Ovary (tissue), 9 donors: ENCODE data around the gene KRTAP10-7. TPM values are rescaled to one million over a fixed set of nuclear protein-coding genes. Genes with fewer than 3 reads are reported as not detected.
"Not testable (repeated sequence)": the region's sequence is repeated elsewhere in the genome, so short reads cannot be mapped to it uniquely, and the experiment has no call there.

Source experiments
- DNase-seq, 5 donors: peaks; one replicate each; pipeline ENCODE4 v3.0.0-alpha.2; 2019 to 2020
- H3K27ac ChIP-seq, 2 donors: fragments of 200-600 bp; one replicate each; pipeline versions ENCODE4 v1.5.1 to v1.8.0; 2019 to 2022
- H3K27me3 ChIP-seq: fragments of 200-600 bp; one replicate; pipeline ENCODE4 v1.8.0; 2022
- H3K36me3 ChIP-seq: fragments of 200-600 bp; sonication (generic); one replicate; pipeline ENCODE4 v1.5.1; 2019
- H3K4me1 ChIP-seq: one replicate; pipeline ENCODE4 v1.8.1; 2013; ENCODE audit warnings: mild to moderate bottlenecking, moderate library complexity; ENCODE audit not compliant: insufficient read depth
- H3K4me3 ChIP-seq: fragments of 200-600 bp; sonication (generic); one replicate; pipeline ENCODE4 v1.5.1; 2017
- H3K9me3 ChIP-seq, 2 donors: fragments of 200-600 bp in 1 of 2; sonication (generic) in 1 of 2; one replicate each; pipeline versions ENCODE4 v1.5.1 to v1.8.1; 2013 to 2019; ENCODE audit warnings: mild to moderate bottlenecking in 1 of 2, moderate library complexity in 1 of 2
- EP300 ChIP-seq: sonication (generic); formaldehyde crosslinking; IDR thresholded peaks from one replicate; pipeline ENCODE4 v1.6.1; 2017; ENCODE audit warnings: antibody characterized with exemption
- POLR2A ChIP-seq: fragments of 450-650 bp; IDR thresholded peaks from one replicate; pipeline ENCODE4 v1.6.1; 2017; ENCODE audit warnings: antibody characterized with exemption, mild to moderate bottlenecking, moderate library complexity
- WGBS, 3 donors: extraction: QIAGEN DNeasy Blood & Tissue Kit in 1 of 3; methylation state at CpG; one replicate each; pipeline versions ENCODE4 v1.1.5 to v1.1.7; 2013 to 2017; 5-methylcytosine and 5-hydroxymethylcytosine counted together
- intact Hi-C, 4 donors: fragments of 100-400 bp; cut with DNase I; formaldehyde crosslinking; loops; one replicate each; pipeline versions ENCODE4 v1.11.0 to v1.15.1; 2022 to 2023
- polyA plus RNA-seq, 2 donors: library from polyadenylated mRNA; stranded (reverse); fragments of 200-250 nt in 1 of 2; fragments of 350-450 nt in 1 of 2; fragmentation: Illumina TruSeq in 1 of 2; extraction: RNeasy Lipid Tissue Mini Kit (QIAGEN cat#74804) in 1 of 2; gene quantifications; one replicate each; pipeline ENCODE4 v1.2.3, GENCODE V29; 2013 to 2014
- total RNA-seq, 7 donors: library from RNA; depleted of rRNA in 2 of 7; stranded (reverse); fragments of >200 nt in 2 of 7; fragmentation: NEBNext Ultra II Directional in 3 of 7; extraction: Animal tissue kit (Norgen Biotek cat#: 25700) in 3 of 7; gene quantifications; one replicate each; pipeline versions ENCODE4 v1.1.0 to v1.2.4, GENCODE V29; 2016 to 2023
- TF ChIP-seq, protein P1 (sequence below), 3 donors: fragments of 450-650 bp in 2 of 3; fragments of 200-600 bp in 1 of 3; IDR thresholded peaks; one replicate each; pipeline versions ENCODE4 v1.5.1 to v1.8.0; 2016 to 2022; ENCODE audit warnings: antibody characterized with exemption in 3 of 3, mild to moderate bottlenecking in 1 of 3
- donor health status: DM: no; HTN: no; CAD: no; lungs with moderate emphysema.
- donor health status: DM: no; HTN: no; CAD: no.
- donor health status: Bipolar disorder and iron deficiency.
- donor health status: DM: yes; HTN: yes; CAD: no.
- donor health status: DM: no; HTN: no; CAD: no.
- donor health status: DM: yes; HTN: yes; CAD: no.

Gene KRTAP10-7
- total and polyA plus RNA-seq, 9 donors = not detected

DNA sequence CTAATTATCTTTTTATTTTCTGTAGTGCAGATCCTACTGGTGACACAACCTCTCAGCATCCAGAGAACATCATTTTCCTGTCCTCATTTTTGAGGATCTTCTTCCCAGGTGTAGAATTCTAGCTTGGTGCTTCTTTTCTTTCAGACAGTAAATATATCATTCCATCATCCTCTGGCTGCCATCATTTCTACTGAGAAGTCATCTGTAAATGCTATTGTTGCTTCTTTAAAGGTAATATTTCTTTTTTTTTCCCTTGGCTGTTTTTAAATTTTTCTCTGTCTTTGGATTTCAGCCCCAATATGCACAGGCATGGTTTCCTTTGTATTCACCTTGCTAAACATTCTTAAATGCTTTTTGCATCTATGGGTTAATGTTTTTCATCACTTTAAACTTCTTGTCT lies 23.2 kb downstream of the KRTAP10-7 start:
- no peaks in the 10 kb centered on the region for H3K36me3 ChIP-seq
- intact Hi-C loops = no loop called here
- no peaks in the 10 kb centered on the region for H3K27me3 ChIP-seq
- H3K27ac ChIP-seq = no peak overlapping the region
- TF ChIP-seq EP300 = no peak
- TF ChIP-seq, protein P1, sequence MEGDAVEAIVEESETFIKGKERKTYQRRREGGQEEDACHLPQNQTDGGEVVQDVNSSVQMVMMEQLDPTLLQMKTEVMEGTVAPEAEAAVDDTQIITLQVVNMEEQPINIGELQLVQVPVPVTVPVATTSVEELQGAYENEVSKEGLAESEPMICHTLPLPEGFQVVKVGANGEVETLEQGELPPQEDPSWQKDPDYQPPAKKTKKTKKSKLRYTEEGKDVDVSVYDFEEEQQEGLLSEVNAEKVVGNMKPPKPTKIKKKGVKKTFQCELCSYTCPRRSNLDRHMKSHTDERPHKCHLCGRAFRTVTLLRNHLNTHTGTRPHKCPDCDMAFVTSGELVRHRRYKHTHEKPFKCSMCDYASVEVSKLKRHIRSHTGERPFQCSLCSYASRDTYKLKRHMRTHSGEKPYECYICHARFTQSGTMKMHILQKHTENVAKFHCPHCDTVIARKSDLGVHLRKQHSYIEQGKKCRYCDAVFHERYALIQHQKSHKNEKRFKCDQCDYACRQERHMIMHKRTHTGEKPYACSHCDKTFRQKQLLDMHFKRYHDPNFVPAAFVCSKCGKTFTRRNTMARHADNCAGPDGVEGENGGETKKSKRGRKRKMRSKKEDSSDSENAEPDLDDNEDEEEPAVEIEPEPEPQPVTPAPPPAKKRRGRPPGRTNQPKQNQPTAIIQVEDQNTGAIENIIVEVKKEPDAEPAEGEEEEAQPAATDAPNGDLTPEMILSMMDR (IDR thresholded peaks at IDR 0.05) = no peak
- no peak overlapping the region for H3K4me3 ChIP-seq
- DNase-seq = no peak
- no peaks in the 10 kb centered on the region for H3K4me1 ChIP-seq
- peaks cover 0 to 5% of the 10 kb centered on the region in 2 donors for H3K9me3 ChIP-seq

- no peaks in the 10 kb centered on the region for H3K27me3 ChIP-seq
- H3K4me3 ChIP-seq = no peak overlapping the region
- H3K27ac ChIP-seq = no peak overlapping the region
- no peak for TF ChIP-seq EP300
- TF ChIP-seq POLR2A = no peak
- TF ChIP-seq, protein P1 (IDR thresholded peaks at IDR 0.05) = no peak
- 85 to 86% (median 86%) methylated on average over 7 of the region's 7 CpGs for WGBS, 3 donors
- intact Hi-C loops = no loop called here
- H3K4me1 ChIP-seq = no peaks in the 10 kb centered on the region
- DNase-seq = no peak
- no peaks in the 10 kb centered on the region for H3K36me3 ChIP-seq
- peaks cover 0 to 5% of the 10 kb centered on the region in 2 donors for H3K9me3 ChIP-seq
Measured at GRCh38 chr21:44625756-44626155, 25.4 kb downstream of the KRTAP10-7 start.

- Histone ChIP-seq H3K9me3 (peaks cover 0 to 5% of the 10 kb centered on the region in 2 donors), H3K4me1 (no peaks in the 10 kb centered on the region), H3K4me3 (no peak overlapping the region), H3K36me3 (no peaks in the 10 kb centered on the region), H3K27me3 (no peaks in the 10 kb centered on the region), H3K27ac (no peak overlapping the region)
- WGBS, 3 donors = 72 to 85% (median 76%) methylated on average over 10 of the region's 10 CpGs
- intact Hi-C loops = no loop called here
- DNase-seq = no peak
- TF ChIP-seq, protein P1 (IDR thresholded peaks at IDR 0.05) = no peak
- TF ChIP-seq POLR2A = no peak
- TF ChIP-seq EP300 = no peak
Measured at GRCh38 chr21:44626262-44626661, 25.9 kb downstream of the KRTAP10-7 start.

- DNase-seq = no peak
Measured at GRCh38 chr21:44626673-44627143, 26.3 kb downstream of the KRTAP10-7 start, which contains the start of gene KRTAP10-9. Gene KRTAP10-9 (plus strand): TSS chr21:44627093. CDS start chr21:44627172, 79 bp downstream.

DNA sequence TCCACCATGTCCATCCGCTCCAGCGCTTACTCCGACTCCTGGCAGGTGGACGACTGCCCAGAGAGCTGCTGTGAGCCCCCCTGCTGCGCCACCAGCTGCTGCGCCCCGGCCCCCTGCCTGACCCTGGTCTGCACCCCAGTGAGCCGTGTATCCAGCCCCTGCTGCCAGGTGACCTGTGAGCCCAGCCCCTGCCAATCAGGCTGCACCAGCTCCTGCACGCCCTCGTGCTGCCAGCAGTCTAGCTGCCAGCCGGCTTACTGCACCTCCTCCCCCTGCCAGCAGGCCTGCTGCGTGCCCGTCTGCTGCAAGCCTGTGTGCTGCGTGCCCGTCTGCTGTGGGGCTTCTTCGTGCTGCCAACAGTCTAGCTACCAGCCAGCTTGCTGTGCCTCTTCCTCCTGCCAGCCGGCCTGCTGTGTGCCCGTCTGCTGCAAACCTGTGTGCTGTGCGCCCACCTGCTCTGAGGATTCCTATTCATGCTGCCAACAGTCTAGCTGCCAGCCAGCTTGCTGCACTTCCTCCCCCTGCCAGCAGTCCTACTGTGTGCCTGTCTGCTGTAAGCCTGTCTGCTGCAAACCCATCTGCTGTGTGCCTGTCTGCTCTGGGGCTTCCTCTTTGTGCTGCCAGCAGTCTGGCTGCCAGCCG lies 26.9 kb downstream of the KRTAP10-7 start:
- H3K9me3 ChIP-seq, DNase-seq, H3K4me3 ChIP-seq, intact Hi-C loops, H3K27ac ChIP-seq, H3K27me3 ChIP-seq, H3K36me3 ChIP-seq, H3K4me1 ChIP-seq: not testable (repeated sequence)
- 67 to 81% (median 72%) methylated on average over 14 to 20 of the region's 20 CpGs for WGBS, 3 donors

More at GRCh38 chr21:44626673-44627143, 26.3 kb downstream of the KRTAP10-7 start, which contains the start of gene KRTAP10-9:
- peaks cover 0 to 5% of the 10 kb centered on the region in 2 donors for H3K9me3 ChIP-seq
- H3K4me3 ChIP-seq = no peak within 1 kb of the TSS
- H3K27ac ChIP-seq = no peak within 1 kb of the TSS
- 47 to 59% (median 55%) methylated on average over 7 of the region's 7 CpGs for WGBS, 3 donors
- H3K27me3 ChIP-seq = no peaks in the 10 kb centered on the region
- TF ChIP-seq, protein P1 (IDR thresholded peaks at IDR 0.05) = no peak
- TF ChIP-seq POLR2A (no peak), EP300 (no peak)
- intact Hi-C loops = no loop called here
- H3K36me3 ChIP-seq = no peaks in the 10 kb centered on the region
- no peaks in the 10 kb centered on the region for H3K4me1 ChIP-seq

GRCh38 chr21:44627831-44628233 lies 27.4 kb downstream of the KRTAP10-7 start:
- H3K27me3 ChIP-seq, H3K9me3 ChIP-seq, H3K4me3 ChIP-seq, H3K4me1 ChIP-seq, H3K27ac ChIP-seq, H3K36me3 ChIP-seq, intact Hi-C loops, DNase-seq: not testable (repeated sequence)
- WGBS, 3 donors = 21 to 32% (median 22%) methylated on average over 13 to 15 of the region's 15 CpGs
